Activated T-cell treated with anti-CD3 and anti-CD28 coated beads for 24 hours (primary cell): ENCODE measurements around the gene TSR1.

Experiments used
- DNase-seq: peaks from one replicate; pipeline ENCODE4 v3.0.0-alpha.2; 2020; ENCODE audit warnings: low read depth

The TSR1 gene

GRCh38 chr17:2279707-2280106, 56.5 kb downstream of the TSR1 start:
- DNase-seq: no peak

- DNase-seq: no peak
Measured at GRCh38 chr17:2277429-2278170, 58.7 kb downstream of the TSR1 start.

GRCh38 chr17:2275722-2276121, 60.5 kb downstream of the TSR1 start:
- DNase-seq: no peak

- DNase-seq: no peak
Measured at GRCh38 chr17:2274414-2274813, 61.8 kb downstream of the TSR1 start.
